Thyroid gland (tissue), 4 donors: ENCODE data around the gene PELI1.

Source experiments
- CTCF ChIP-seq, 6 experiments: fragments of 200-600 bp in 3 of 6; fragments of 450-650 bp in 3 of 6; sonication (generic) in 3 of 6; IDR thresholded peaks; one replicate each; pipeline ENCODE4 v1.5.1; 2016 to 2019; ENCODE audit warnings: antibody characterized with exemption in 6 of 6, mild to moderate bottlenecking in 2 of 6, inconsistent platforms in 1 of 6, moderate library complexity in 1 of 6
- POLR2A ChIP-seq, 2 donors: fragments of 450-650 bp; IDR thresholded peaks; one replicate each; pipeline ENCODE4 v1.6.1; 2017; ENCODE audit warnings: antibody characterized with exemption in 2 of 2, mild to moderate bottlenecking in 2 of 2, moderate library complexity in 1 of 2

GRCh38 chr2:64137996-64138395 is 6.2 kb downstream of the PELI1 start:
- TF ChIP-seq CTCF (IDR thresholded peaks at IDR 0.05) (no peak), POLR2A (IDR thresholded peaks at IDR 0.05) (no peak)
